ENCODE measurements around the gene DAB2IP. TPM values are rescaled to one million over a fixed set of nuclear protein-coding genes. Genes with fewer than 3 reads are reported as not detected.

The DAB2IP gene
- total RNA-seq, 1 donor from 2014 or later: 41.7 TPM

GRCh38 chr9:121736934-121737462 lies 85.6 kb downstream of the DAB2IP start:
- Histone ChIP-seq H3K9me3 (ENCODE audit: insufficient read depth, low read depth, low read length) (no peaks in the 10 kb centered on the region), H3K36me3 (ENCODE audit: insufficient read depth, low read length) (no peaks in the 10 kb centered on the region), H3K4me2 (ENCODE audit: low read length) (peak overlapping the region; percentile 77), H3K4me1 (ENCODE audit: insufficient read depth, low read length) (peaks cover 37% of the 10 kb centered on the region), H3K9ac (ENCODE audit: low read length) (peak overlapping the region; percentile 34), H3K79me2 (ENCODE audit: insufficient read depth, low read length) (peaks cover 29% of the 10 kb centered on the region), H3K27ac (ENCODE audit: low read depth, low read length) (no peak overlapping the region), H3K27me3 (ENCODE audit: insufficient read depth, low read length) (no peaks in the 10 kb centered on the region), H4K20me1 (ENCODE audit: insufficient read depth, low read length) (peaks cover 81% of the 10 kb centered on the region), H2AFZ (ENCODE audit: low read depth, low read length) (no peak overlapping the region), H3K4me3 (ENCODE audit: insufficient read depth, low read depth, low read length) (no peak overlapping the region)
- Mint-ChIP-seq H3K27ac (ENCODE audit: unreplicated experiment) (peak overlapping the region; percentile 27), H3K4me3 (ENCODE audit: unreplicated experiment) (peak overlapping the region; percentile 51), H3K27me3 (ENCODE audit: low read depth, unreplicated experiment) (no peaks in the 10 kb centered on the region), H3K9me3 (ENCODE audit: unreplicated experiment) (no peaks in the 10 kb centered on the region), H3K36me3 (ENCODE audit: low read depth, unreplicated experiment) (peaks cover 6% of the 10 kb centered on the region), H3K4me1 (ENCODE audit: low read depth, unreplicated experiment) (peaks cover 56% of the 10 kb centered on the region)
- FAIRE-seq (no peak), DNase-seq (ENCODE audit: low read depth) (no peak)
- no peak for TF ChIP-seq EZH2 (IDR thresholded peaks at IDR 0.05; ENCODE audit: insufficient read depth, low read length)
- no peak for TF ChIP-seq CTCF (IDR thresholded peaks at IDR 0.05; ENCODE audit: insufficient read depth, low read depth, low read length)

- Histone ChIP-seq H3K27ac (ENCODE audit: low read depth, low read length) (no peak overlapping the region), H3K79me2 (ENCODE audit: insufficient read depth, low read length) (peaks cover 30% of the 10 kb centered on the region), H3K4me2 (ENCODE audit: low read length) (no peak overlapping the region), H3K9me3 (ENCODE audit: insufficient read depth, low read depth, low read length) (no peaks in the 10 kb centered on the region), H4K20me1 (ENCODE audit: insufficient read depth, low read length) (peaks cover 78% of the 10 kb centered on the region), H3K4me3 (ENCODE audit: insufficient read depth, low read depth, low read length) (no peak overlapping the region), H2AFZ (ENCODE audit: low read depth, low read length) (no peak overlapping the region), H3K27me3 (ENCODE audit: insufficient read depth, low read length) (no peaks in the 10 kb centered on the region), H3K9ac (ENCODE audit: low read length) (no peak overlapping the region), H3K36me3 (ENCODE audit: insufficient read depth, low read length) (no peaks in the 10 kb centered on the region), H3K4me1 (ENCODE audit: insufficient read depth, low read length) (peaks cover 37% of the 10 kb centered on the region)
- Mint-ChIP-seq H3K27me3 (ENCODE audit: low read depth, unreplicated experiment) (no peaks in the 10 kb centered on the region), H3K4me1 (ENCODE audit: low read depth, unreplicated experiment) (peaks cover 52% of the 10 kb centered on the region), H3K9me3 (ENCODE audit: unreplicated experiment) (no peaks in the 10 kb centered on the region), H3K36me3 (ENCODE audit: low read depth, unreplicated experiment) (peaks cover 2% of the 10 kb centered on the region), H3K27ac (ENCODE audit: unreplicated experiment) (no peak overlapping the region), H3K4me3 (ENCODE audit: unreplicated experiment) (no peak overlapping the region)
- no peak for TF ChIP-seq EZH2 (IDR thresholded peaks at IDR 0.05; ENCODE audit: insufficient read depth, low read length)
- no peak for TF ChIP-seq CTCF (IDR thresholded peaks at IDR 0.05; ENCODE audit: insufficient read depth, low read depth, low read length)
- no peak for DNase-seq (ENCODE audit: low read depth)
- no peak for FAIRE-seq
Measured at GRCh38 chr9:121737481-121737931, 86.1 kb downstream of the DAB2IP start.

GRCh38 chr9:121738411-121738810 lies 87.0 kb downstream of the DAB2IP start:
- H3K27me3 Mint-ChIP-seq (ENCODE audit: low read depth, unreplicated experiment): no peaks in the 10 kb centered on the region
- Histone ChIP-seq H3K9ac (ENCODE audit: low read length) (no peak overlapping the region), H3K79me2 (ENCODE audit: insufficient read depth, low read length) (peaks cover 32% of the 10 kb centered on the region), H4K20me1 (ENCODE audit: insufficient read depth, low read length) (peaks cover 75% of the 10 kb centered on the region), H3K4me3 (ENCODE audit: insufficient read depth, low read depth, low read length) (no peak overlapping the region), H3K27me3 (ENCODE audit: insufficient read depth, low read length) (no peaks in the 10 kb centered on the region), H2AFZ (ENCODE audit: low read depth, low read length) (no peak overlapping the region), H3K36me3 (ENCODE audit: insufficient read depth, low read length) (no peaks in the 10 kb centered on the region), H3K4me1 (ENCODE audit: insufficient read depth, low read length) (peaks cover 43% of the 10 kb centered on the region), H3K27ac (ENCODE audit: low read depth, low read length) (no peak overlapping the region), H3K9me3 (ENCODE audit: insufficient read depth, low read depth, low read length) (no peaks in the 10 kb centered on the region), H3K4me2 (ENCODE audit: low read length) (no peak overlapping the region)
- no peak overlapping the region for H3K27ac Mint-ChIP-seq (ENCODE audit: unreplicated experiment)
- no peaks in the 10 kb centered on the region for H3K9me3 Mint-ChIP-seq (ENCODE audit: unreplicated experiment)
- no peak for FAIRE-seq
- peaks cover 48% of the 10 kb centered on the region for H3K4me1 Mint-ChIP-seq (ENCODE audit: low read depth, unreplicated experiment)
- no peak for DNase-seq (ENCODE audit: low read depth)
- H3K4me3 Mint-ChIP-seq (ENCODE audit: unreplicated experiment): no peak overlapping the region
- TF ChIP-seq EZH2 (IDR thresholded peaks at IDR 0.05; ENCODE audit: insufficient read depth, low read length): no peak
- TF ChIP-seq CTCF (IDR thresholded peaks at IDR 0.05; ENCODE audit: insufficient read depth, low read depth, low read length): no peak
- H3K36me3 Mint-ChIP-seq (ENCODE audit: low read depth, unreplicated experiment): peaks cover 2% of the 10 kb centered on the region
